Dedifferentiated amniotic fluid mesenchymal stem cell (primary cell): Measurements from ENCODE around the gene USP7.
"Not testable (repeated sequence)": the region's sequence is repeated elsewhere in the genome, so short reads cannot be mapped to it uniquely, and the experiment has no call there.

Experiments
- DNase-seq: peaks from one replicate; pipeline ENCODE4 v3.0.0-alpha.2; 2016; ENCODE audit errors: extremely low spot score

Gene USP7

DNA sequence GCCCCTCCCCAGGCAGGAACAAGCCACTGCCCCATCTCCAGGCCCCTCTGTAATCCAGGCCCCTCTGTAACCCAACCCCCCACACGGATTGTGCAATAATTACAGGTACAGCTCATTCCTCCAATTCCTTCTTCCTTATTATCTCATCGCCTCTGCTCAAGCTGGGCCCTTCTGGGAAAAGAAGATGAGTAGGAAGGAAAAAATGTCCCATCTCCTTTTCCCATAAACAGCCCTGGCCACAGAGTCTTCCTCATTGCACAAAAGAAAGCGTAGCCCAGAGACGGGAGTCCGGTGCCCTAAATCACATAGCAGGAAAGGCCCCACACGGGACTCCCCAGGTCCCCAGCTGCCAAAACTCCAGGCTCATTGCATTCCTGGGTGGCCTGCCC, 85.2 kb downstream of the USP7 start:
- no peak for DNase-seq

DNA sequence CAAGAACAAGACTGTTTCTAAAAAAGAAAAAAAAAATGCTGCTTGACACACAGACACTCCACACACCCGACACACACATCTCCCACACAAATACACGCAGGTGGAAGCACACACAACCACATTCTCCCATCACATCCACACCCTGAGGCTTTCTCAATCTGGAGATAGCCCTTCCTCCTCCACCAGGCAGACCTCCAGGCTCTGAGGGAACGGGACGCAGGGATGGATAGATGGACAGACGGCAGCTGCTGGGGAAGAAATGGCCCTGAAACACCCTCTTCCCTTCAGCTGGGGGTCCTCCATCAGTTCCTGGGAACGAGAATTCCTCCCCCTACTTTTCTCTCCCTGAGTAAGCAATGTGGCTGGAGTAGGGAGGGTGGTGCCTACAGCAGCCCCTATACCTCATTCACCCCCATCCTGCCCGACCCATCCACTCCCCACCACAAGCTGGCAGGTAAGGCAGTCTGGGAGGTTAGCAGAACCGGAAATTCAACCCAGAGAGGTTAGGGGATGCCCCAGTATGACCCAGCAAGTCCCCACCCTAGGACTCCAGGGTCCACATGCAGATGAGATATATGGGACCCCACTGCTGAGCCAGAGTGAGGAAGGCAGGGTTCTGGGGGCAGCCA, 85.7 kb downstream of the USP7 start:
- no peak for DNase-seq

GRCh38 chr16:8875317-8875716, 88.4 kb downstream of the USP7 start:
- not testable (repeated sequence) for DNase-seq

GRCh38 chr16:8874388-8874787, 89.3 kb downstream of the USP7 start:
- DNase-seq = peak; percentile 54

GRCh38 chr16:8873866-8874195, 89.9 kb downstream of the USP7 start:
- DNase-seq = not testable (repeated sequence)

DNA sequence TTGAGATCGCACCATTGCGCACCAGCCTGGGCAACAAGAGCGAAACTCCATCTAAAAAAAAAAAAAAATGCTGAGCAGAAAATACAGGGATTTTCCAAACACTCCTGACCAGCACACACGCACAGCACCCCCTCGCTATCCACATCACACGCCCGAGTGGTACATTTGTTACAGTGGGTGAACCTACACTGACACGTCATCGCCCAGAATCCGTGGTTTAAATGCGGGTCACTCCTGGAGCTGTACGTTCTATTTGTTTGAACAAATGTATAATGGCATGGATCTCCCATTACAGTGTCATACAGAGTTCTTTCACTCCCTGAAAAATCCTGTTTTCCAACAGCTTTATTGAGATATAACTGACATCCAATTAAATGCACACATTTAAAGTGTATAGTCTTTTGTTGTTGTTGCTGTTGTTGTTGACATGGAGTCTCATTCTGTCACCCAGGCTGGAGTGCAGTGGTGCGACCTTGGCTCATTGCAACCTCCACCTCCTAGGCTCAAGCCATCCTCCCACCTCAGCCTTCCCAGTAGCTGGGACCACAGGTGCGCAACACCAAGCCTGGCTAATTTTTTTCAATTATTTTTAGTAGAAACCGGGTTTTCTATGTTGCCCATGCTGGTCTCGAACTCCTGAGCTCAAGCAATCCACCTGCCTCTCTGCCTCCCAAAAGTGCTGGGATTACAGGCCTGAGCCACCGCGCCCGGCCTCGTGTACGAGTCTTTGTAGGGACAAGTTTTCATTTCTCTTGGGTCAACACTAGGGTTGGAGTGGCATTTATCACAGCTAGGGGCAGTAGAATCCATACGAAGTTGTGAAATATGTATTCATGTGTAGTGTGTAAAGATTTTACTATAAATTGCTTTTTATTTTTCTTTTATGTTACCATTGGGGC, 90.5 kb downstream of the USP7 start:
- no peak for DNase-seq

DNA sequence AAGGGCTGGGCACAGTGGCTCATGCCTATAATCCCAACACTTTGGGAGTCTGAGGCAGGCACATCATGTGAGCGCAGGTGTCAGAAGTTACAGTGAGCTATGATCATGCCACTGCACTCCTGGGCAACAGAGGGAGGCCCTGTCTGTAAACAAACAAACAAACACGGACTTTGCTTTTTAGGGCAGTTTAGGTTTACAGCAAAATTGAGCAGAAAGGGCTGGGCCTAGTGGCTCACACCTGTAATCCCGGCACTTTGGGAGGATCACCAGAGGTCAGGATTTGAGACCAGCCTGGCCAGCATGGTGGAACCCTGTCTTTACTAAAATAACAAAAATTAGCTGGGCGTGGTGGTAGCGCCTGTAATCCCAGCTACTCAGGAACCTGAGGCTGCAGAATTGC, 91.6 kb downstream of the USP7 start:
- DNase-seq = no peak

GRCh38 chr16:8869988-8870241, 93.8 kb downstream of the USP7 start:
- DNase-seq = not testable (repeated sequence)

DNA sequence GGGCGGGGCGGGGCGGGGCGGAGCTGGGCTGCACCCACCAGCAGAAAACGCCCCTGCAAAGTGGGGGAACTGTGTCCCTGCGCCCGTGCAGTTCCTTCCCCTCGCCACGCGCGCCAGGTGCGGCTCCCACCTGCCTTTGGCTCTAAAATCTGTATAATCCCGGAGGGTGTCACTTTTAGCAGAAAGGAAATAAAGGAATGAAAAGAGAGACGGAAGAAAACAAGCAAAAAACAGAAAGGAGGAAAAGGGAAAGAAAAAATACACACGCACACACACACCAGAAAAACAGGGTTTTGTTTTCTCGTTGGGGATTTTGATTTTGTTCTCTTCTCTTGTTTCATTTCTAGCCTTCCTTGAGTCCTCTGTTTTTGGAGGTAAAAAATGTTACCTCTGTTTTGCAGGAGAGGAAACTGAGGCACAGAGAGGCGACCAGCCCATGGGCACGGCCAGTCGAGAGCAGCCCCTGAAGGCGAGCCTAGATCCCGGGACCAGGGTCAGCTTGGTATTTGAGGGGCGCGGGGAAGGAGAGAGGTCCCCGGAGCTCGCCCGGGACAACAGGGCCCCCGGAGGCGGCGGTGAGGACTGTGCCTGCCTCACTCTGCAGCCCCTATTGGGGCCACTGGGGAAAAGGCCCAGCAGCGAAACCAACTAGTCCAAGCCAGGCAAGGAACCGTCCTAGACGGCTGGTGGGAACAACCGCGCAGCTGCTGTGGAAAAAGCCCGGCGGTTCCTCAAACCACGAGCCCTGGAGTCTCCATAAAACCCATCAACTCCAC, 94.3 kb downstream of the USP7 start:
- DNase-seq = no peak

GRCh38 chr16:8868416-8869211, 95.1 kb downstream of the USP7 start, which contains the start of gene CARHSP1:
TSS of gene CARHSP1 (minus strand) at chr16:8869006. CDS start at chr16:8859328, 9,678 bp downstream.
- DNase-seq = peak; percentile 78

DNA sequence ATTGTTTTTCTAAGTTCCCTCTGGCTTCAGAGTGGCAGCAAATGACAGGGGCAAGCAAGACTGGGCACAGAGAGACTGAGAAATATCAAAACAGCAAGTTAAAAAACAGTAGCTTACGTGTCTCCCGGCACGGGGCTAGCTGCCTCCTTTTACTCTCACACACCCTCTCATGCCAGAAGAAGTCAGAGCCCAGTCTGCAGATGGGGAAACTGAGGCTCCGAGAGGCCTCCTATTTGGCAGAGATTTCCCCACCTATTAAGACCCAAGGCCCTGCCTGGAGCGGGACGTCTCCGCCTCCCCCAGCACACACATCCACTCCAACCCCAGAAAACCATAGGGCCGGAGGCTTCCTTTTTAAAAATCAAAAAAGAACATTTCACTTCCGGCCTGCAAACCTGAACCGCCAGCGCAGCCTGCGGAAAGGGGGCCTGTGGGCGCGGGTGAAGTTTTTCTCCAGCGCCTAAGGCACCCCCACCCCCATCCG, 95.7 kb downstream of the USP7 start:
- DNase-seq = no peak

GRCh38 chr16:8867216-8867931, 96.3 kb downstream of the USP7 start:
- DNase-seq = no peak

DNA sequence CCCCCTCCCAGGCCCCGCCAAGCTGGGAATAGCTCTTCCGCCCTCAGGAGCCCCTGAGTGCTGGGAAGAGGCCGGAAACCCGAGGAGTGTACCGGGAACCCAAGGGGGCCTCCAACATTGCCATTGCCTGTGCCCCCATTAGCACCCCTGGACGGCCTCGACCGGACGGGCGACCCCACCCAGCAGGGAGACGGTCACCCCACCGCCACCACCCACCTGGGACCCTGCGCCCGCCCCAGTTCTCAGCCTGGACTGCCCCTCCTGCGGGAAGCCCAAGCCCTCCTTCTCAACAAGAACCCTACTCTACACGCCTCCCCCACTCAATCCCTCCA, 96.9 kb downstream of the USP7 start:
- no peak for DNase-seq

DNA sequence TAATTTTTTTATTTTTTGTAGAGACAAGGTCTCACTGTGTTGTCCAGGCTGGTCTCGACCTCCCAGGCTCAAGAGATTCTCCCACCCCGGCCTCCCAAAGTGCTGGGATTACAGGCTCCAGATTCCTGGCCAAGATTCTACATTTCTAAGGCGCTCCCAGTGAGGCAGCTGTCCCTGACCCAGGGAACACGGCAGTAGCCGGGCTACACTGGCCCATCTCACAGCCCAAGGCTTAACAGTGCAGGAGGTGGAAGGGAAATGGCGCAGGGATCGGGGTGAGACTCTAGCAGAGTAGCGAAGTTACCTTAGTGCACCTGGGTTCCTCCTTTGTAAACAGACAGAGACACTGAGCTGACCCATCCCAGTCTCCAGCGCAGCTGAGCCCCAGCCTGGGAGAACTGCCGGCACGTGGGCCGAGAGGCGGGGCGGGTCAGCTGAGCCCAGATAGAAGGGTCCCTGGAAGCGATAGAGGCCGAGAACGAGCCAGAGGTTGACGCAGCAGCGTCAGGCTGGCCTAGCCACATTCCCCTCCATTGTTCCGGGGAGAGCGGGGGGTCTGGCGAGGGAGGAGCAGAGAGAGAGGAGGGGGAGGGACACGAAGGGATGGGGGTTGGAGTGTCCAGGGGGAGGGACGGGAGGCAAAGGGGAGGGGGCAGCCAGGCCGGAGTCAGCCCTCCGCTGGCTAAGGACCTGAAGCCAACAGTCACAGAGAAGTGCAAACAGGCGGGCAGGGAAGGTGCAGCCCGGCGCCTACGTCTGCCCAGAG, 97.4 kb downstream of the USP7 start:
- DNase-seq = no peak

- DNase-seq = no peak
These were observed 98.4 kb downstream of the USP7 start for GRCh38 chr16:8865145-8865882.

DNA sequence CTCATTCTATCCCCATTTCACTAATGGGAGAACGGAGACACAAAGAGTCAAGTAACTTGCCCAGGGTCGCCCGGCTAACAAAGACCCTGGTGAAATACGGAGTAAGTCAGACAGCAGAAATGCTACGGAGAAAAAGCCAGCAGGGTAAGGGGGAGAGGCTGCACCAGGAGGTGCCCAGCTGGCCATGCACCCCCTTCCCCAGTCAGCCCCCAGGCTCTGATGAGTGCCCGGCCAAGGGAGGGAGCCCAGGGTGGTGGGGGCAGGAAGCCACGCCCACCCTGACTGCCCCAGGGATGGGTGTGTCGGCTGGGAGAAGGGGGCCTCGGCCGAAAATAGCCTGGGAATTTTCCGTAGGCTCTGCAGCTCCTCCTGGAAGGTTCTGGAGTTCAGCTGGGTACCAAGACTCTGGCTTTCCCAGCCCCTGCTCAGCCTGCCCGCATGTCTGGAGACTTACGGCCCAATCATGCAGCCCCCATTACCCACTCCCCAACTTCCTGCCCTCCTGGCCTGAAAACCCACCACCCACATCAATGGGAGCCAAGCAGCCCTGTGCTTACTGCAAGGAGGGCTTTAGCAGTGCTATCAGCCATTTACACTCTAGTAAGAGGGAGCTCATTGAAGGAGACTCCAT, 99.1 kb downstream of the USP7 start:
- DNase-seq = no peak

GRCh38 chr16:8863594-8864424, 99.9 kb downstream of the USP7 start:
- DNase-seq = no peak

DNA sequence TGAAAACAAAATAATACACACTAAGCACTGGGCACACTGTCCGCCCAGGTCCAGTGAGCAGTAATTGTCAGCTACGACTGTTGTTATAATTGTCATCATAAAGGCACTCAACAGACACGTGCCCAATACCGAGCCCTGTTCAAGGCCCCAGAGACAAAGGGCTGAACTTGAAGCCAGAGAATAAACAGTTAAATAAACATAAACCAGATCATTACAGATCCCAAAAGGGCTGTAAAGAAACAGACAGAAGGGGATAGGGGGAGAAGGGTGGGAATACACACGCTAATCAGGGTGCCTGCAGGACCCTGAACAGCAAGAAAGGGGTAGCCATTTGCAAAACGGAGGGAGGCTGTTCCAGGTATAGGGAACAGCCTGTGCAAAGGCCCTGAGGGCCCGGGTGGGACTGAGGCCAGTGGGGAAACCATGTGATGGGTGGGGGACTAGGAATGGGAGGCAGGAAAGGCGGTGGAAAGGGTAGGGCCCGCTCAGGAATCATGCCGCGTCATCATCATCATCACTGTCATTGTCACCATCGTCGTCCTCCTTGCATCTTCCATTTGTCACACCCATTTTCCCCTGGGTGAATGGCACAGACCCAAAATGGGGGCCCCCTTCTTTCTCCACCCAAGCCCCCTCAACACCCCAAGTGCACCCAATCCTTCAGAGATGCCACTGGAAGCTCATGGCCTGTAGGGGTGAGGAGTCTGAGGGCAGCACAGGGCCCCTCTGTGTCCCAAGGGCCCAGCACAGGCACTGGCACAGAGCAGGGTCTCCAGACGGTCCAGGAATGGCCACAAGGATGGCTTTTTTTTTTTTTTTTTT, 101.2 kb downstream of the USP7 start:
- DNase-seq = peak; percentile 12
